PC-9 (cell line): ENCODE data around the gene TIGD4.

ENCODE experiments used
- EZH2 ChIP-seq: fragments of 200-600 bp; sonication (generic); IDR thresholded peaks from 2 replicates; pipeline ENCODE4 v1.8.0; 2017; ENCODE audit warnings: antibody characterized with exemption, low read depth
- TF ChIP-seq, protein P1 (sequence below): fragments of 200-600 bp; sonication (generic); conservative IDR thresholded peaks from 2 replicates; pipeline ENCODE4 v1.6.1; 2017; ENCODE audit warnings: mixed run types, antibody characterized with exemption, mild to moderate bottlenecking, moderate library complexity

DNA sequence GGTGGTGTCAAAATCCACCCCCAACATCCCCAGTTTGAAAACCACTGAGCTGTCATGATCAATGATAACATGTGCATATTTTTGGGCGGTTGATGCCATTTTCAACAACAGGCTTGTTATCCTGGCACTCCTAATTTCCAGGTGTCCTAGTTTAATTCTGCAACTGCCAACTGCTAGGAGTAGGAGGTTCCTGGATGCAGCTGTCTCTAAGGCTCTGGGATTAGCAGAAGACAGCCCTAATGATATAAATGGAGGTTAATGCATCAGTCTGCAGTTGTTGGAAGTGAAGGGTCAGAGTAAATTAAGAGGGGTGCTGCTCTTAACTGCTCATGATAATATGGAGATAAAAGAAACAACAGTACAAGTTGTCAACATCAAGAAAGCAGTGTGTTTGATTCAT is 24.0 kb upstream of the TIGD4 start:
- TF ChIP-seq, protein P1, sequence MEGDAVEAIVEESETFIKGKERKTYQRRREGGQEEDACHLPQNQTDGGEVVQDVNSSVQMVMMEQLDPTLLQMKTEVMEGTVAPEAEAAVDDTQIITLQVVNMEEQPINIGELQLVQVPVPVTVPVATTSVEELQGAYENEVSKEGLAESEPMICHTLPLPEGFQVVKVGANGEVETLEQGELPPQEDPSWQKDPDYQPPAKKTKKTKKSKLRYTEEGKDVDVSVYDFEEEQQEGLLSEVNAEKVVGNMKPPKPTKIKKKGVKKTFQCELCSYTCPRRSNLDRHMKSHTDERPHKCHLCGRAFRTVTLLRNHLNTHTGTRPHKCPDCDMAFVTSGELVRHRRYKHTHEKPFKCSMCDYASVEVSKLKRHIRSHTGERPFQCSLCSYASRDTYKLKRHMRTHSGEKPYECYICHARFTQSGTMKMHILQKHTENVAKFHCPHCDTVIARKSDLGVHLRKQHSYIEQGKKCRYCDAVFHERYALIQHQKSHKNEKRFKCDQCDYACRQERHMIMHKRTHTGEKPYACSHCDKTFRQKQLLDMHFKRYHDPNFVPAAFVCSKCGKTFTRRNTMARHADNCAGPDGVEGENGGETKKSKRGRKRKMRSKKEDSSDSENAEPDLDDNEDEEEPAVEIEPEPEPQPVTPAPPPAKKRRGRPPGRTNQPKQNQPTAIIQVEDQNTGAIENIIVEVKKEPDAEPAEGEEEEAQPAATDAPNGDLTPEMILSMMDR = no peak
- no peak for TF ChIP-seq EZH2
